GF-D8 (cell line): ENCODE data around the gene BSG.

Experiments
- DNase-seq: peaks from one replicate; lab custom pipeline; 2025; lab: John Stamatoyannopoulos, UW

Gene BSG

GRCh38 chr19:572140-572742 lies at the start of gene BSG:
TSS of gene BSG (plus strand) at chr19:572596. CDS start at chr19:572635, 39 bp downstream.
- peak; percentile 96 for DNase-seq

GRCh38 chr19:522726-523125 lies 49.7 kb upstream of the BSG start:
- DNase-seq = no peak

- no peak for DNase-seq
Observed at GRCh38 chr19:524062-524674, 48.2 kb upstream of the BSG start.

GRCh38 chr19:525029-525428 lies 47.4 kb upstream of the BSG start:
- no peak for DNase-seq

GRCh38 chr19:525857-526419 lies 46.5 kb upstream of the BSG start:
- no peak for DNase-seq

GRCh38 chr19:530134-531008 lies 42.0 kb upstream of the BSG start:
- no peak for DNase-seq

GRCh38 chr19:531009-531752 lies 41.2 kb upstream of the BSG start:
- DNase-seq = peak; percentile 32

GRCh38 chr19:531753-532560 lies 40.4 kb upstream of the BSG start, which contains the start of gene CDC34:
TSS of gene CDC34 (plus strand) at chr19:531760. CDS start at chr19:531932, 172 bp downstream.
- DNase-seq = no peak

- peak; percentile 25 for DNase-seq
Observed at GRCh38 chr19:532561-533363, 39.6 kb upstream of the BSG start.

GRCh38 chr19:533364-534058 lies 38.9 kb upstream of the BSG start:
- DNase-seq = no peak

- DNase-seq = no peak
Observed at GRCh38 chr19:534088-534487, 38.3 kb upstream of the BSG start.

GRCh38 chr19:535017-535835 lies 37.2 kb upstream of the BSG start:
- no peak for DNase-seq

GRCh38 chr19:536031-536880 lies 36.1 kb upstream of the BSG start:
- DNase-seq = no peak

GRCh38 chr19:536881-537404 lies 35.5 kb upstream of the BSG start:
- DNase-seq = no peak

- DNase-seq = no peak
Observed at GRCh38 chr19:538641-539428, 33.6 kb upstream of the BSG start.

GRCh38 chr19:539429-540030 lies 32.9 kb upstream of the BSG start:
- no peak for DNase-seq
